Smooth muscle cell (in vitro differentiated cells): Measurements from ENCODE around the gene TAF3. TPM values are rescaled to one million over a fixed set of nuclear protein-coding genes. Genes with fewer than 3 reads are reported as not detected.

Experiments
- DNase-seq: peaks from one replicate; lab custom pipeline; 2025; ENCODE audit not compliant: unreplicated experiment; lab: John Stamatoyannopoulos, UW
- H2AFZ ChIP-seq: fragments of 200-600 bp; sonication (generic); 2 replicates; pipeline ENCODE4 v1.6.0; 2016; ENCODE audit warnings: antibody characterized with exemption, low read depth, mild to moderate bottlenecking
- H3F3A ChIP-seq: fragments of 200-600 bp; sonication (generic); 2 replicates; pipeline ENCODE4 v1.6.0; 2017; ENCODE audit warnings: antibody characterized with exemption, low read depth
- H3K27ac ChIP-seq: fragments of 200-600 bp; sonication (generic); 2 replicates; pipeline ENCODE4 v1.5.1; 2016; ENCODE audit warnings: low read depth, mild to moderate bottlenecking
- H3K27me3 ChIP-seq: fragments of 200-600 bp; sonication (generic); 2 replicates; pipeline ENCODE4 v1.6.1; 2016; ENCODE audit warnings: low read depth, mild to moderate bottlenecking
- H3K36me3 ChIP-seq: fragments of 200-600 bp; sonication (generic); 2 replicates; pipeline ENCODE4 v1.5.1; 2016; ENCODE audit warnings: low read depth
- H3K4me1 ChIP-seq: fragments of 200-600 bp; sonication (generic); 2 replicates; pipeline ENCODE4 v1.5.1; 2016; ENCODE audit warnings: low read depth
- H3K4me2 ChIP-seq: fragments of 200-600 bp; sonication (generic); 2 replicates; pipeline ENCODE4 v1.6.0; 2016; ENCODE audit warnings: mild to moderate bottlenecking
- H3K4me3 ChIP-seq: fragments of 200-600 bp; sonication (generic); 2 replicates; pipeline ENCODE4 v1.5.1; 2016; ENCODE audit warnings: mild to moderate bottlenecking
- H3K79me2 ChIP-seq: fragments of 200-600 bp; sonication (generic); 2 replicates; pipeline ENCODE4 v1.6.0; 2016; ENCODE audit warnings: low read depth, mild to moderate bottlenecking
- H3K9ac ChIP-seq: fragments of 200-600 bp; sonication (generic); 2 replicates; pipeline ENCODE4 v1.6.0; 2016; ENCODE audit warnings: low read depth
- H3K9me3 ChIP-seq: fragments of 200-600 bp; sonication (generic); replicated peaks from 2 replicates; pipeline ENCODE4 v1.5.1; 2016; ENCODE audit warnings: low read depth
- H4K20me1 ChIP-seq: fragments of 200-600 bp; sonication (generic); 2 replicates; pipeline ENCODE4 v1.6.0; 2016; ENCODE audit warnings: low read depth
- CTCF ChIP-seq: fragments of 200-600 bp; sonication (generic); IDR thresholded peaks from 2 replicates; pipeline ENCODE4 v1.5.1; 2017; ENCODE audit warnings: borderline replicate concordance, mild to moderate bottlenecking, antibody characterized with exemption; ENCODE audit not compliant: insufficient read depth, poor library complexity, severe bottlenecking
- WGBS: methylation state at CpG from one replicate; pipeline ENCODE4 v1.1.7; 2016; ENCODE audit warnings: low lambda C conversion rate; 5-methylcytosine and 5-hydroxymethylcytosine counted together
- polyA plus RNA-seq: library from polyadenylated mRNA; unstranded; fragments of >200 nt; fragmentation: Nextera tagmentation; extraction: Ambion mirVana; gene quantifications from 2 replicates; pipeline ENCODE4 v1.2.1, GENCODE V29; 2016
- total RNA-seq: library from RNA; depleted of rRNA; stranded (reverse); fragments of >200 nt; gene quantifications from 2 replicates; pipeline ENCODE4 v1.2.3, GENCODE V29; 2014

Gene TAF3
- total and polyA plus RNA-seq, 2 experiments from 2014 or later = 3.7 to 7.0 TPM

DNA sequence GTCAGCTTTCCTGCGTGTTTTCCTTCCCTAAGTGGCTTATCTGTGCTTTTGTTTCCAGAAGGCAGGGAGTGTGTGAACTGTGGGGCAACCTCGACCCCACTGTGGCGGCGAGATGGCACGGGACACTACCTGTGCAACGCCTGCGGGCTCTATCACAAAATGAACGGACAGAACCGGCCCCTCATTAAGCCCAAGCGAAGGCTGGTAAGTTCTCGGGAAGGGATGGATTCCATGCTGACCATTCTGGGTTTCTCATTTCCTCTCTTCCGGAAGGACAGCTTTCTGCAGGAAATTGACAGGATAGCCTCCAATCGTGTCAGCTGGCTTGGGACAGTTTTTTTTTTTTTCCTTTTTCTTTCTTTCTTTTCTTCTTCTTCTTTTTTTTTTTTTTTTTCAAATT lies 245.6 kb downstream of the TAF3 start:
- Histone ChIP-seq H3F3A (peaks cover 3% of the 10 kb centered on the region), H3K36me3 (no peaks in the 10 kb centered on the region), H3K4me3 (no peak overlapping the region), H3K79me2 (peaks cover 10% of the 10 kb centered on the region), H2AFZ (no peak overlapping the region), H4K20me1 (peaks cover 14% of the 10 kb centered on the region), H3K27ac (no peak overlapping the region), H3K4me2 (no peak overlapping the region), H3K9ac (no peak overlapping the region), H3K9me3 (no peaks in the 10 kb centered on the region), H3K27me3 (no peaks in the 10 kb centered on the region), H3K4me1 (peaks cover 49% of the 10 kb centered on the region)
- WGBS = 79% methylated on average over 13 of the region's 13 CpGs
- DNase-seq = no peak
- TF ChIP-seq CTCF = no peak

DNA sequence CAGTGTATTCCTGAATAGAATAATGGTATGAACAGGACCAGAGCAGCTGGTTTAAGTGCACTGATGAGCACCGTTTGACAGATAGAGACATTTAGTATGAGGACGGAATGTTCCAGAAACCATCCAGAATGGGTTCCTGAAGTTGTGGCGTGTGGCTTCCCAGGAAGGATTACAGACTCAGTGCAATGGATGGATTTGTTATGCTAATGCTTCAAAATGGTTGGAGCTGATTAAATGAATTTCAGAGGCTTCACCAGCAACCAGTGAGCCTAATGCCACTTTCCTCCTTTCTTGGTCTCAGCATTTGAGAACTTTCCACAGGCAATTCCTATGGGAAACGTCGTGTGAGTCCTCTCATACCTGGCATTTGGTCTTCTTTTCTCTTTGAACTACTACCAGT lies 246.1 kb downstream of the TAF3 start:
- Histone ChIP-seq H3K9me3 (no peaks in the 10 kb centered on the region), H3K4me1 (peaks cover 48% of the 10 kb centered on the region), H3F3A (peaks cover 3% of the 10 kb centered on the region), H2AFZ (no peak overlapping the region), H3K36me3 (no peaks in the 10 kb centered on the region), H3K4me3 (no peak overlapping the region), H3K27ac (no peak overlapping the region), H4K20me1 (peaks cover 14% of the 10 kb centered on the region), H3K9ac (no peak overlapping the region), H3K79me2 (peaks cover 10% of the 10 kb centered on the region), H3K4me2 (no peak overlapping the region), H3K27me3 (no peaks in the 10 kb centered on the region)
- TF ChIP-seq CTCF = no peak
- 54% methylated on average over 5 of the region's 5 CpGs for WGBS
- no peak for DNase-seq

DNA sequence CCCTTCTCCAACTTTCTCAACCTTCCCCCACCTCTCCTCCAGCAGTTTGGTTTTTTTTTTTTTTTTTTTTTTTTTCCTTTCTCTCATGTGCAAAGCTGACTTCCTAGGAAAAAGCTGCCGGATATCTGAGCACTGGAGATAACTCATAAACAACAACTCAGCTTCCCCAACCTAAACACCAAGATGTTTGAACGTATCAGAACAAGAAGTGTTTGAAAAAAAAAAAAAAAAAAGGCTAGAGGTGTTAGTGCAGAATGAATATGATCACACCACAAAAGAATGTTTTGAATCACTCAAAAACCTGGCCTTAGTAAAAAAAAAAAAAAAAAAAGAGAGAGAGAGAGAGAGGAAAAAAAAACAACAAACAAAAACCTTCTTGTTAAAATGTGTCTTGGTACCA lies 247.3 kb downstream of the TAF3 start:
- Histone ChIP-seq H3K27ac (peak overlapping the region; percentile 37), H3K4me2 (peak overlapping the region; percentile 24), H3K9me3 (no peaks in the 10 kb centered on the region), H3K27me3 (no peaks in the 10 kb centered on the region), H4K20me1 (peaks cover 14% of the 10 kb centered on the region), H3K4me3 (no peak overlapping the region), H3K4me1 (peaks cover 40% of the 10 kb centered on the region), H2AFZ (no peak overlapping the region), H3K9ac (peak overlapping the region; percentile 41), H3K79me2 (peaks cover 10% of the 10 kb centered on the region), H3F3A (no peaks in the 10 kb centered on the region), H3K36me3 (no peaks in the 10 kb centered on the region)
- no peak for DNase-seq
- 56% methylated on average over 2 of the region's 2 CpGs for WGBS
- no peak for TF ChIP-seq CTCF

- Histone ChIP-seq H3K79me2 (peaks cover 10% of the 10 kb centered on the region), H3K27me3 (no peaks in the 10 kb centered on the region), H3F3A (no peaks in the 10 kb centered on the region), H3K4me2 (peak overlapping the region; percentile 24), H3K4me3 (no peak overlapping the region), H3K9ac (peak overlapping the region; percentile 41), H4K20me1 (peaks cover 14% of the 10 kb centered on the region), H3K9me3 (no peaks in the 10 kb centered on the region), H3K27ac (peak overlapping the region; percentile 37), H2AFZ (no peak overlapping the region), H3K4me1 (peaks cover 35% of the 10 kb centered on the region), H3K36me3 (no peaks in the 10 kb centered on the region)
- WGBS = 76% methylated on average over 1 of the region's 1 CpG
- TF ChIP-seq CTCF = no peak
- no peak for DNase-seq
Observed at GRCh38 chr10:8066124-8066523, 247.8 kb downstream of the TAF3 start.

Other genes starting within 250 kb of the TAF3 start
- 12.6 and 14.9 TPM in 2 replicates for gene ITIH5, start 151.5 kb upstream of the TAF3 start, total RNA-seq
- gene ITIH5, start 151.5 kb upstream of the TAF3 start, polyA plus RNA-seq = 9.1 and 9.6 TPM in 2 replicates
- 0.13 TPM in 1 of 2 replicates, not detected in the other for gene ITIH2, start 115.2 kb upstream of the TAF3 start, total RNA-seq
- 0.09 TPM in 1 of 2 replicates, not detected in the other for gene ITIH2, start 115.2 kb upstream of the TAF3 start, polyA plus RNA-seq
- gene KIN, start 30.5 kb upstream of the TAF3 start, total RNA-seq = 14.0 and 27.9 TPM in 2 replicates
- gene KIN, start 30.5 kb upstream of the TAF3 start, polyA plus RNA-seq = 11.5 and 14.3 TPM in 2 replicates
- 352 and 395 TPM in 2 replicates for gene ATP5F1C, start 30.3 kb upstream of the TAF3 start, total RNA-seq
- 204 and 206 TPM in 2 replicates for gene ATP5F1C, start 30.3 kb upstream of the TAF3 start, polyA plus RNA-seq
- gene GATA3, start 236.2 kb downstream of the TAF3 start, total RNA-seq = 2.3 and 5.2 TPM in 2 replicates
- gene GATA3, start 236.2 kb downstream of the TAF3 start, polyA plus RNA-seq = 6.9 and 22.6 TPM in 2 replicates